HUDEP-2 (cell line): ENCODE results near the gene BFSP1.
A peak's percentile ranks its signal among the peaks of the same experiment; 100 is the strongest.

Experiments used
- DNase-seq, 76 experiments: peaks; one replicate each; lab custom pipeline; 2025; ENCODE audit not compliant: unreplicated experiment in 76 of 76; lab: John Stamatoyannopoulos, UW

The BFSP1 gene

GRCh38 chr20:17530716-17531664 is at the start of gene BFSP1:
BFSP1 (minus strand) TSS chr20:17531379; CDS start chr20:17531329, 50 bp downstream.
- DNase-seq = peak in 60 of 76 experiments; percentile 18 to 81 (median 59)

DNA sequence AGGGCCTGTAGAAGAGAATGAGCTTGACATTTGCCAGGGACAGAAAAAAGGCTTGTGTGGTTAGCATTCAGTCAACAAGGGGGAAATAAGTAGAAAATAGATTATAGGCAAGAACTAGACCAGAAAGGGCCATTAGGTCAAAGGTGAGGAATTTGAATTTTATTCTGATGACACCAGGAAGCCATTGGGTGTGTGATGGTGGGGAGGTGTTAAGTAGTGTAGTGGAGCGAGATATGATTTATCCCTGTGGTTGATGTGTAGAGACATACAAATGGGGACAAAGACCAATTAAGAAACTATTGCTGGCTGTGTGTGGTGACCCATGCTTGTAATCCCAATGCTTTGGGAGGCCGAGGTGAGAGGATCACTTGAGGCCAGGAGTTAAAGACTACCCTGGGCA is 49.7 kb upstream of the BFSP1 start:
- no peak for DNase-seq

DNA sequence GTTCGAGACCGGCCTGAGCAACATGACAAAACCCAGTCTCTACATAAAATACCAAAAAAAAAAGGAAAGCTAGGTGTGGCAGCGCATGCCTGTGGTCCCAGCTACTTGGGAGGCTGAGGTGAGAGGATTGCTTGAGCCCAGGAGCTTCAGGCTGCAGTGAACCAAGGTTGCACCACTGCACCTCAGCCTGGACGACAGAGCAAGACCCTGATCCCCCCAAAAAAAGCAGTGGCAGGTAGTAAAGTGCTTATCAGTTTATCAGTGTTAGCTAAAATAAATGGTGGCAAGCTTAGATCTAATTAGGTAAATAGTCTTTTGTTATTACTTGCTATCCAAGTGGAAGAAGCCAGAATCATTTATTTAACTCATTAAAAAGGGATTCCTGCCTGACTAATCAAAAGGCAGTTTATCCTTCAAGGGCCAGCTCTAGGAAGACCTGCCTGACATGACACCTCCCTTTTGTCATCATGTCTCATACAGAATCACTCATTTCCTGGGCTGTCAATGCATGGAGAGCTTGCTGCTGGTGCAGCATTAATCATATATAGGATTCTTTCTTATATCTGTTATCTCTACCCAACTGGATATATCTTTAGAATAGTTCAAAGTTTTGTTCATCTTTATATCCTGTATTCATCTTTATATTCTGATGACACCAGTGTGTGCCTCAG is 48.3 kb upstream of the BFSP1 start:
- DNase-seq = no peak

GRCh38 chr20:17576215-17576614 is 45.0 kb upstream of the BFSP1 start:
- no peak for DNase-seq

GRCh38 chr20:17573463-17573862 is 42.3 kb upstream of the BFSP1 start:
- DNase-seq = no peak

GRCh38 chr20:17572034-17572638 is 41.0 kb upstream of the BFSP1 start:
- no peak for DNase-seq

- peak in 2 of 76 experiments; percentile 8 to 21 for DNase-seq
These were observed 40.0 kb upstream of the BFSP1 start for GRCh38 chr20:17571153-17571527.

- DNase-seq = peak in 60 of 76 experiments; percentile 10 to 68 (median 34)
These were observed 39.4 kb upstream of the BFSP1 start for GRCh38 chr20:17570347-17571152.

GRCh38 chr20:17569616-17570346 is 38.6 kb upstream of the BFSP1 start, which contains the start of gene DSTN:
DSTN (plus strand) TSS chr20:17570075; CDS start chr20:17570209, 134 bp downstream.
- peak in 70 of 76 experiments; percentile 11 to 83 (median 65) for DNase-seq

DNA sequence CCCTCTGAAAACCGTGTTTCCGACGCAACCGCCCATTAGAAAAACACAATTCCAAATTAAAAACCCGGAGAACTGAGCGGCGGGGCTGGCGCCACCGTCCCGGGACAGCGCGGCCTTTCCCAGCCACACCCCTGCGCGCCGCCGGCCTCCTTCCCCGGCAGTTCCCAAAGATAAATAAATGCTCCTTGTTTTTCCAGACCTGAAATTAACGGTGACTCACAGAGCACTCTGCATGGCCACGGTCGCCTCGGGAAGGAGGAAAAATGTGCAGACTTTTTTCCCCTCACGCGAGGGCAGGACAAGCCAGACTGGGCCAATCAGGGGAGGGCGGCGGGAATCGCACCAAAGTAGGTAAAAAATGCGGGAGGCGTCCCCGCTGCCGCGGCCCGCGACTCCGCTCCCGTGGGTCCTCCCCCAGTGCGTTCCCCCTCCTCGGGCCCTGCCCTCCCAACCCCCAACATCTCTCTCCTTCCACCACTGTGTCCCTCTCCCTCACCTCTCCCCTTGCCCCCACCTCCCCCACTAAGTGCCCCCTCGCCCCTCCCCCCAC is 37.9 kb upstream of the BFSP1 start:
- peak in 8 of 76 experiments; percentile 1 to 20 (median 14) for DNase-seq

DNA sequence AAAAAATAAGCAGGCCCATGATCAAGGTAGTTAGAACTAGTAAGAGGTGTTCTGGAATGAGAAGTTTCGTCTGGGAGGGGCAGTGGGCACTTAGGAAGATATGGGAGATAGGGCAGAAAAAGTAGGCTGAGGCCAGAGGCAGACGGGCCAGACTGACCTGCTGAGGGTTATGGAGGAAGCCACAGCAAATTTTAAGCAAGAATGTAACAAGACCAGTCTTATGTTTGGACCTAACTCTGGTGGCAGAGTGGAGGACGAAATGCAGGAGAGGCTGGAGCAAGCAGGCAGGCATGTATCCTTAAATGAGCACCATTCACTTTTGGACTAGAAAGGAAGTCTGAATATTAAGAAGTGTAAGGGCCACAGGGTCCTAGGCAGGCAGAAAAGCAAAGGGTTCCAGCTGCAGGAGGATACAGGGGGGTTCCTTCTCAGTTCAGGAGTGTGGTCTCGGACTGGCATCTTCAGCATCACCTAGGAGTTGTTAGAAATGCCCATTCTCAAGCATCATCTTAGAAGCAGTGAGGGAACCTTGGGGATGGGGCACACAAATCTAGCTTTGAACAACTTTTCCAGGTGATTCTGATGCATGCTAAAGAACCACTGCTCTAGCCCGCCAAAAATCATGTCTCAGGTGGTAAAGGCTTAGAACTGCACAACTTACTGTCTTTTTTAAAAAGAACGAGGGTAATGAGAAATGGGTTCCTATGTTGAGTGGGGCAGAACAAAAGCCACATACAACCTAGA is 37.0 kb upstream of the BFSP1 start:
- no peak for DNase-seq

DNA sequence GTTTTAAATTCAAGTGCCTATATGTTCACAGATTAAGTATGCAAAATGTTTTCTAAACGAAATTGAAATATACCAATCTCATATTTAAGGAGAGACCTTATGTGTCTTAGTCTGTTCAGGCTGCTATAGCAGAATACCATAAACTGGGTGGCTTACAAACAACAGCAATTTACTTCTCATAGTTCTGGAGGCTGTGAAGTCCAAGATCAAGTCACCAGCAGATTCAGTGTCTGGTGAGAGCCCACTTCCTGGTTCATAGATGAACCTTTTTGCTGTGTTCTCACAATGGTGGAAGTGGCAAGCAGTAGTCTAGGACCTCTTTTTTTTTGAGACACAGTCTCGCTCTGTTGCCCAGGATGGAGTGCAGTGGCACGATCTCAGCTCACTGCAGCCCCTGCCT is 35.2 kb upstream of the BFSP1 start:
- DNase-seq = no peak

DNA sequence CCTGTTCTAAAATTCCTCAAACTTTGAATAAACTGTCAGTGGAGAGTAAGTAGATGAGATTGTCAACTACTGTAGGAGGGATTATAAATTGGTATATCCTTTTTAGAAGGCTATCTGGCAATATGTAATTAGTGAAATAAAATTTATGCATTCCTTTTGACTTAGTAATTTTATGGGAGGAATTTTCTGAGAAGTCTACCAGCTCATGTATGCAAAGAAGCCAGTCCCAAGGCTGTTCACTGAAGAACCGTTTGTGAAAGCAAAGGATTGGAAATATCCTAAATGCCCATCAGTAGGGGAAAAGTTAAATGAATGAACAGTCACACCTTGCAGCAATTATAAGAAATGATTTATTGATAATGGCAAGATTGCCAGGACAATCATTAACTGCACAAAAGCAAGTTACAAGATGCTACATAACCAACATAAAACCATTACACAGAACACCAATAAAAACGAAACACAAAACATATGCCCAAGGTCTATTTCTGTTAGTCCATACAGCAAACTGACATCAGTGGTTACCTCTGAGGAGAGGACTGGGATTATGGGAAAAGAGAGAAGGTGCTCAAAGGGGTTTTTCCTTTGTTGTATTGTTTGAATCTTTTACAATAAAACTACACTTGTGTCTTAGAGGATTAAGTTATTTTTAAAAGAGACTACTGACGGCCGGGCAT is 34.1 kb upstream of the BFSP1 start:
- no peak for DNase-seq

DNA sequence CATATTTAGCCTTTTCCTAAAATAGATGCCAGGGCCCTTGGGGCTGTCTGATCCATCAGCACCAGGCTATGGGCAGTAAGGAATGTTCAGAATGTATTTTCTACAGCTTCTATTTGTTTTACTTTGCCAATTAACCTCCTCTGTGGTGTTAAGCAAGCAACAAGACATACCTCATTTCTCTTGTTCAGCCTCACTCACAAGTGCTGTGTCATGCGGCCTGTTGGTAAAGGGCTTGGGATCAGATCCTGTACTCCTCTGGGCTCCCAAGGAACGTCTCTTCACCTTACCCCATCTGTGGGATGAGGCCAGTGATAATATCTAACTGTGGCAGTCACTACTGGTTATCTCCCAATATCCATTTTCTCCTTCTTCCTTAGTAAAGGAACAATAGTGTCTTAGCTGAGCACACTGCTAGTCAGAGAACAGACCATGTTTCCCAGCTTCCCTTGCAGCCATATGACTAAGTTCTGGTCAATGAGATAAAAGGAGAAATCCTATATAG is 31.7 kb upstream of the BFSP1 start:
- peak in 1 of 76 experiments; percentile 4 for DNase-seq

DNA sequence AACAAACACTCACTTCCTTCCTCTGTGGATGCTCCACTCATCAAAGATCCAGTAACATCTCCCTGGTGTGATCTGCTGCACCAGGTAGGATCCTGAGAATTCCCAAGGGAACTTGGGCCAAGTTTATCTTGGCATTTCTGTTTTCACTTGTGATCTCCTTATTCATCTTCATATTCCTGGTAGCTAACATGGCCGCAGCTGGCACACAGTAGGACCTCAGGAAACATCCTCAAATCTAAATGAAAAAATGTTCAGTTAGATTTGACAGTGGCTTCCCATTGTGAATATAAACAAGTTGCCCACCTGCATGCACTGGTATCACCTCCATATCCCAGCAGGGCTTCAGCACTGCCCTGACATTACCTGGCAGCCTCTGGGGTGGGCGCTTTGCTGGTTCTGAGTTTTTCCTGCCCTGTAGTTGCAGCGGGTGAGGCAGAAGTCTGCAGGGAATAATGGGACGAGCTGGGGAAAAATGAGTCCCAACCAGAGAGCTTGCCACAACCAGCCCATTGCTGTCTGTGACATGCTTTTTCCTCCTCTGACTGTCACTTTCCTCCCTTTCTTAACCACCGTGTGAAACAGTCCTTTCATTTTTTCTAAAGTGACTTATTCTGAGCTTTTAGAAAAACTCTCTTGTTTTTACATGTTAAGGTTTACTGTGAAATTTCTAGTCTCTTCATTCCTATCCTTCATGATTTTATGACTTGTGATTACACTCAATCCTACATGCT is 29.3 kb upstream of the BFSP1 start:
- no peak for DNase-seq

DNA sequence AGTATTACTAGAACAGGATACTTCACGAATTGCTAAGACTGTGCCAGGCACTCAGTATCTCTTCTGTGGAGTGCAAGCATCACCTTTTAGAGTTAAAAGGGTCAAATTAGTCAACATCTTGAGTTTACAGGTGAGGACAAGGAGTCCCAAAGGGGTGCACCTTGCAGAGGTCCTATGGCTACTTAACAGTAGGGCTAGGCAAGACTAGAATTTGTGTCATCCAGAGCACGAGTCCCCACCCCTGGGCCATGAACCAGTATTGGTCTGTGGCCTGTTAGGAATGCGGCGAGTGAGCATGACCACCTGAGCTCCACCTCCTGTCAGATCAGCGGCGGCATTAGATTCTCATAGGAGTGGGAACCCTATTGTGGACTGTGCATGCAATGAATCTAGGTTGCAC is 28.2 kb upstream of the BFSP1 start:
- no peak for DNase-seq

- no peak for DNase-seq
These were observed 27.7 kb upstream of the BFSP1 start for GRCh38 chr20:17558941-17559304.
